T47D (cell line): ENCODE measurements around the gene TLR9.
A peak's percentile ranks its signal among the peaks of the same experiment; 100 is the strongest.

Experiments
- DNase-seq, 2 experiments: peaks; one replicate each; pipeline versions ENCODE4 v3.0.0 to v3.0.0-alpha.2; 2011 to 2012; ENCODE audit warnings: low read depth in 1 of 2, low spot score in 1 of 2
- JUND ChIP-seq: IDR thresholded peaks from 2 replicates; pipeline ENCODE4 v1.6.1; 2012; ENCODE audit warnings: low read depth
- in situ Hi-C: cut with HindIII; loops from 2 replicates; pipeline ENCODE4 v1.10.0; 2016; ENCODE audit warnings: low sequenced_read_pairs, low pct_unique_long_range_greater_than_20kb

Gene TLR9

GRCh38 chr3:52216585-52217408 is 8.6 kb downstream of the TLR9 start:
- peak; percentile 64 to 86 for DNase-seq
- in situ Hi-C loops = no loop called here
- peak; percentile 38; the same call in 1 of the 2 replicates for TF ChIP-seq JUND

GRCh38 chr3:52215351-52215750 is 10.1 kb downstream of the TLR9 start:
- no peak for DNase-seq
- TF ChIP-seq JUND = no peak
- in situ Hi-C loops = no loop called here

- no peak for DNase-seq
- in situ Hi-C loops = no loop called here
Observed at GRCh38 chr3:52213901-52214300, 11.5 kb downstream of the TLR9 start.

GRCh38 chr3:52213005-52213404 is 12.4 kb downstream of the TLR9 start:
- in situ Hi-C loops = no loop called here
- TF ChIP-seq JUND = no peak
- DNase-seq = no peak

More at GRCh38 chr3:52213901-52214300, 11.5 kb downstream of the TLR9 start:
- TF ChIP-seq JUND = no peak

- no peak for DNase-seq
- no peak for TF ChIP-seq JUND
- in situ Hi-C loops = no loop called here
Observed at GRCh38 chr3:52211268-52211891, 14.1 kb downstream of the TLR9 start.

GRCh38 chr3:52210550-52211046 is 14.8 kb downstream of the TLR9 start:
- in situ Hi-C loops = no loop called here
- TF ChIP-seq JUND = peak; percentile 69
- DNase-seq = peak in 1 of 2 experiments; percentile 89

GRCh38 chr3:52210037-52210436 is 15.4 kb downstream of the TLR9 start:
- DNase-seq = no peak
- no peak for TF ChIP-seq JUND
- in situ Hi-C loops = no loop called here

- no peak for DNase-seq
- TF ChIP-seq JUND = no peak
- in situ Hi-C loops = no loop called here
Observed at GRCh38 chr3:52208556-52208955, 16.9 kb downstream of the TLR9 start.

GRCh38 chr3:52205727-52206372 is 19.6 kb downstream of the TLR9 start:
- in situ Hi-C loops = no loop called here
- no peak for DNase-seq
- no peak for TF ChIP-seq JUND

GRCh38 chr3:52204337-52205073 is 20.9 kb downstream of the TLR9 start:
- peak in 1 of 2 experiments; percentile 69 for DNase-seq
- no peak for TF ChIP-seq JUND
- in situ Hi-C loops = no loop called here

GRCh38 chr3:52203701-52204100 is 21.7 kb downstream of the TLR9 start:
- DNase-seq = no peak
- TF ChIP-seq JUND = no peak
- in situ Hi-C loops = no loop called here

- DNase-seq = no peak
- in situ Hi-C loops = no loop called here
- TF ChIP-seq JUND = no peak
Observed at GRCh38 chr3:52202384-52203077, 22.9 kb downstream of the TLR9 start.
